ENCODE results near the gene ETNK2.

GRCh38 chr1:204188959-204189639, 37.3 kb upstream of the ETNK2 start:
- TF ChIP-seq POLR2AphosphoS5 (IDR thresholded peaks at IDR 0.05) (no peak), CTCF (IDR thresholded peaks at IDR 0.05) (no peak), POLR2A (IDR thresholded peaks at IDR 0.05) (no peak)
